Fibroblast of lung (primary cell): Measurements from ENCODE around the gene STK4. TPM values are rescaled to one million over a fixed set of nuclear protein-coding genes. Genes with fewer than 3 reads are reported as not detected.

Experiments used
- DNase-seq, 2 donors: peaks; one replicate each; pipeline versions ENCODE4 v3.0.0 to v3.0.0-alpha.2; 2010; ENCODE audit warnings: low read depth in 2 of 2
- H2AFZ ChIP-seq: 2 replicates; pipeline ENCODE4 v1.5.1; 2012; ENCODE audit warnings: low read length, control low read depth, inconsistent platforms
- H3K27ac ChIP-seq: 2 replicates; pipeline ENCODE4 v1.5.1; 2011; ENCODE audit warnings: low read length, control low read depth; ENCODE audit not compliant: insufficient read depth
- H3K27me3 ChIP-seq: 2 replicates; pipeline ENCODE4 v1.5.1; 2011; ENCODE audit warnings: mild to moderate bottlenecking, low read length; ENCODE audit not compliant: control insufficient read depth, insufficient read depth
- H3K36me3 ChIP-seq: 2 replicates; pipeline ENCODE4 v1.5.1; 2011; ENCODE audit warnings: low read length; ENCODE audit not compliant: control insufficient read depth, insufficient read depth
- H3K4me1 ChIP-seq: 2 replicates; pipeline ENCODE4 v1.5.1; 2011; ENCODE audit warnings: low read length; ENCODE audit not compliant: control insufficient read depth, insufficient read depth; ENCODE audit errors: extremely low read depth
- H3K4me2 ChIP-seq: 2 replicates; pipeline ENCODE4 v1.5.1; 2011; ENCODE audit warnings: low read length, control low read depth; ENCODE audit not compliant: insufficient read depth; ENCODE audit errors: extremely low read depth
- H3K4me3 ChIP-seq, 4 experiments: fragments of 200-600 bp in 1 of 4; sonication (generic) in 1 of 4; replicated peaks in 1 of 4; 2 replicates each; pipeline ENCODE4 v1.5.1; 2011 to 2016; ENCODE audit warnings: low read length in 4 of 4, low read depth in 3 of 4, mild to moderate bottlenecking in 3 of 4, control low read depth in 2 of 4, inconsistent platforms in 1 of 4, mixed read lengths in 1 of 4; ENCODE audit not compliant: insufficient read depth in 1 of 4; ENCODE audit errors: control extremely low read depth in 1 of 4
- H3K79me2 ChIP-seq: 2 replicates; pipeline ENCODE4 v1.5.1; 2012; ENCODE audit warnings: mild to moderate bottlenecking, low read length, inconsistent platforms; ENCODE audit not compliant: control insufficient read depth, insufficient read depth
- H3K9ac ChIP-seq: 2 replicates; pipeline ENCODE4 v1.5.1; 2011; ENCODE audit warnings: mild to moderate bottlenecking, low read length, control low read depth; ENCODE audit not compliant: insufficient read depth
- H3K9me3 ChIP-seq: 2 replicates; pipeline ENCODE4 v1.5.1; 2012; ENCODE audit warnings: low read depth, low read length; ENCODE audit not compliant: control insufficient read depth, insufficient read depth
- H4K20me1 ChIP-seq: 2 replicates; pipeline ENCODE4 v1.5.1; 2011; ENCODE audit warnings: low read length; ENCODE audit not compliant: control insufficient read depth, insufficient read depth; ENCODE audit errors: extremely low read depth
- CTCF ChIP-seq, 2 donors: IDR thresholded peaks in 1 of 2; conservative IDR thresholded peaks in 1 of 2; 1 replicate in 1 of 2; 2 replicates in 1 of 2; pipeline ENCODE4 v1.5.1; 2011 to 2012; ENCODE audit warnings: low read length in 2 of 2, control low read depth in 1 of 2, inconsistent platforms in 1 of 2, low read depth in 1 of 2, mild to moderate bottlenecking in 1 of 2
- EZH2 ChIP-seq: IDR thresholded peaks from 2 replicates; pipeline ENCODE4 v1.5.1; 2012; ENCODE audit warnings: low read length, control low read depth, mild to moderate bottlenecking; ENCODE audit errors: missing control alignments
- polyA plus RNA-seq, 2 donors: library from polyadenylated mRNA; depleted of rRNA in 1 of 2; stranded (reverse) in 1 of 2; unstranded in 1 of 2; fragments of >200 nt; gene quantifications; 2 replicates each; pipeline ENCODE4 v1.2.1, GENCODE V29; 2011 to 2012; ENCODE audit warnings: missing spikeins in 1 of 2
- total RNA-seq: library from RNA; depleted of rRNA; stranded (reverse); fragments of >200 nt; gene quantifications from 2 replicates; pipeline ENCODE4 v1.2.1, GENCODE V29; 2014

STK4 gene
- total and polyA plus RNA-seq, 2 donors (not counting 1 experiment from before 2014, with no cell fraction given), result 19.0 to 31.7 TPM

- H3K79me2 ChIP-seq, result no peaks in the 10 kb centered on the region
- no peak for DNase-seq
- H3K27ac ChIP-seq, result no peak overlapping the region
- H3K4me3 ChIP-seq, result no peak overlapping the region
- H3K4me2 ChIP-seq, result no peak overlapping the region
- H2AFZ ChIP-seq, result no peak overlapping the region
- H3K4me1 ChIP-seq, result no peaks in the 10 kb centered on the region
- H3K27me3 ChIP-seq, result peaks cover 11% of the 10 kb centered on the region
- no peaks in the 10 kb centered on the region for H3K36me3 ChIP-seq
- no peaks in the 10 kb centered on the region for H3K9me3 ChIP-seq
- TF ChIP-seq CTCF (conservative IDR thresholded peaks at IDR 0.05 in 1 of 2, IDR thresholded peaks at IDR 0.05 in 1 of 2; ENCODE audit: low read depth in 1 of 2, low read length in 2 of 2), result no peak
- TF ChIP-seq EZH2, result no peak
- no peak overlapping the region for H3K9ac ChIP-seq
- no peaks in the 10 kb centered on the region for H4K20me1 ChIP-seq
Observed at GRCh38 chr20:45115829-45116228, 149.5 kb downstream of the STK4 start.

GRCh38 chr20:45117581-45117980 is 151.3 kb downstream of the STK4 start:
- H3K36me3 ChIP-seq, result no peaks in the 10 kb centered on the region

GRCh38 chr20:45118028-45118427 is 151.7 kb downstream of the STK4 start:
- Histone ChIP-seq H3K27ac (no peak overlapping the region), H3K4me1 (no peaks in the 10 kb centered on the region), H4K20me1 (no peaks in the 10 kb centered on the region), H3K9ac (no peak overlapping the region), H3K27me3 (peaks cover 11% of the 10 kb centered on the region), H3K4me3 (no peak overlapping the region), H3K9me3 (no peaks in the 10 kb centered on the region), H2AFZ (no peak overlapping the region), H3K4me2 (no peak overlapping the region), H3K36me3 (no peaks in the 10 kb centered on the region), H3K79me2 (no peaks in the 10 kb centered on the region)
- TF ChIP-seq EZH2 (no peak), CTCF (conservative IDR thresholded peaks at IDR 0.05 in 1 of 2, IDR thresholded peaks at IDR 0.05 in 1 of 2; ENCODE audit: low read depth in 1 of 2, low read length in 2 of 2) (peak in 1 of 2 donors; percentile 10)
- DNase-seq, result no peak

More at GRCh38 chr20:45117581-45117980, 151.3 kb downstream of the STK4 start:
- Histone ChIP-seq H4K20me1 (no peaks in the 10 kb centered on the region), H3K4me1 (no peaks in the 10 kb centered on the region), H3K4me2 (no peak overlapping the region), H3K27ac (no peak overlapping the region), H3K9me3 (no peaks in the 10 kb centered on the region), H3K9ac (no peak overlapping the region), H2AFZ (no peak overlapping the region), H3K79me2 (no peaks in the 10 kb centered on the region), H3K27me3 (peaks cover 11% of the 10 kb centered on the region), H3K4me3 (no peak overlapping the region)
- DNase-seq, result no peak
- TF ChIP-seq EZH2, result no peak
- no peak for TF ChIP-seq CTCF (conservative IDR thresholded peaks at IDR 0.05 in 1 of 2, IDR thresholded peaks at IDR 0.05 in 1 of 2; ENCODE audit: low read depth in 1 of 2, low read length in 2 of 2)
